ENCODE results near the gene COL13A1. TPM values are rescaled to one million over a fixed set of nuclear protein-coding genes. Genes with fewer than 3 reads are reported as not detected.

Gene COL13A1
- total and polyA plus RNA-seq, 4 donors, result 0.17 to 0.47 (median 0.18) TPM

DNA sequence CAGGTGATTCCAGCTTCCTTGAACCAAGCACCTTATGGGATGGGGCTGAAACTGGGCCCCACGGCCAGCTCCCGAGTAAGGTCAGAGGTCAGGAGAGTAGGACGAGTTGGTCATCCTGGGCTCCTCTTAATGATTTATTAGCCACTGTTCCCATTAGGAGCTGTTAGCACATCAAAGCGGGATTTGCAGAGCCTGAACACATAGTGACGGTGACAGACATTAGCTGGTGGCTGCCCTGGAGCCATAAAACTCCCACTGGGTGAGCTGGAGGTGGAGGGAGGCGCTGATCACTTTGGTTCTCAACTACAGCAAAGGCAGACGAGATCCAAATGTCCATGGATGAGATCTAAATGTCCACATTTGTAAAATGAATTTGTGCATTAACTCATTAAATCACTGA lies 48.1 kb downstream of the COL13A1 start:
- peaks cover 0 to 1% (median 0%) of the 10 kb centered on the region in 4 donors for H3K4me1 ChIP-seq (ENCODE audit: control insufficient read depth in 4 of 4, insufficient read depth in 4 of 4, low read length in 3 of 4)
- no peaks in the 10 kb centered on the region for H3K9me3 ChIP-seq (ENCODE audit: control insufficient read depth in 4 of 4, low read length in 3 of 4)
- TF ChIP-seq, protein P1, sequence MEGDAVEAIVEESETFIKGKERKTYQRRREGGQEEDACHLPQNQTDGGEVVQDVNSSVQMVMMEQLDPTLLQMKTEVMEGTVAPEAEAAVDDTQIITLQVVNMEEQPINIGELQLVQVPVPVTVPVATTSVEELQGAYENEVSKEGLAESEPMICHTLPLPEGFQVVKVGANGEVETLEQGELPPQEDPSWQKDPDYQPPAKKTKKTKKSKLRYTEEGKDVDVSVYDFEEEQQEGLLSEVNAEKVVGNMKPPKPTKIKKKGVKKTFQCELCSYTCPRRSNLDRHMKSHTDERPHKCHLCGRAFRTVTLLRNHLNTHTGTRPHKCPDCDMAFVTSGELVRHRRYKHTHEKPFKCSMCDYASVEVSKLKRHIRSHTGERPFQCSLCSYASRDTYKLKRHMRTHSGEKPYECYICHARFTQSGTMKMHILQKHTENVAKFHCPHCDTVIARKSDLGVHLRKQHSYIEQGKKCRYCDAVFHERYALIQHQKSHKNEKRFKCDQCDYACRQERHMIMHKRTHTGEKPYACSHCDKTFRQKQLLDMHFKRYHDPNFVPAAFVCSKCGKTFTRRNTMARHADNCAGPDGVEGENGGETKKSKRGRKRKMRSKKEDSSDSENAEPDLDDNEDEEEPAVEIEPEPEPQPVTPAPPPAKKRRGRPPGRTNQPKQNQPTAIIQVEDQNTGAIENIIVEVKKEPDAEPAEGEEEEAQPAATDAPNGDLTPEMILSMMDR (IDR thresholded peaks at IDR 0.05; ENCODE audit: low read depth, low read length, missing input control), result no peak
- TF ChIP-seq, protein P2, sequence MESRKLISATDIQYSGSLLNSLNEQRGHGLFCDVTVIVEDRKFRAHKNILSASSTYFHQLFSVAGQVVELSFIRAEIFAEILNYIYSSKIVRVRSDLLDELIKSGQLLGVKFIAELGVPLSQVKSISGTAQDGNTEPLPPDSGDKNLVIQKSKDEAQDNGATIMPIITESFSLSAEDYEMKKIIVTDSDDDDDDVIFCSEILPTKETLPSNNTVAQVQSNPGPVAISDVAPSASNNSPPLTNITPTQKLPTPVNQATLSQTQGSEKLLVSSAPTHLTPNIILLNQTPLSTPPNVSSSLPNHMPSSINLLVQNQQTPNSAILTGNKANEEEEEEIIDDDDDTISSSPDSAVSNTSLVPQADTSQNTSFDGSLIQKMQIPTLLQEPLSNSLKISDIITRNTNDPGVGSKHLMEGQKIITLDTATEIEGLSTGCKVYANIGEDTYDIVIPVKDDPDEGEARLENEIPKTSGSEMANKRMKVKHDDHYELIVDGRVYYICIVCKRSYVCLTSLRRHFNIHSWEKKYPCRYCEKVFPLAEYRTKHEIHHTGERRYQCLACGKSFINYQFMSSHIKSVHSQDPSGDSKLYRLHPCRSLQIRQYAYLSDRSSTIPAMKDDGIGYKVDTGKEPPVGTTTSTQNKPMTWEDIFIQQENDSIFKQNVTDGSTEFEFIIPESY (IDR thresholded peaks at IDR 0.05), result no peak
- TF ChIP-seq HNF4A (conservative IDR thresholded peaks at IDR 0.05), result no peak
- no peak for TF ChIP-seq JUND (IDR thresholded peaks at IDR 0.05)
- no peak for TF ChIP-seq FOXA1 (IDR thresholded peaks at IDR 0.05)
- TF ChIP-seq RAD21 (IDR thresholded peaks at IDR 0.05), result no peak
- H3K9ac ChIP-seq (ENCODE audit: low read depth in 1 of 2, low read length in 2 of 2), result no peak overlapping the region
- WGBS, result 71% methylated on average over 7 of the region's 7 CpGs
- H3K27me3 ChIP-seq (ENCODE audit: control insufficient read depth in 4 of 4, insufficient read depth in 4 of 4, low read length in 3 of 4), result peaks cover 0 to 3% (median 0%) of the 10 kb centered on the region in 4 donors
- H3K27ac ChIP-seq (ENCODE audit: low read depth in 1 of 2, low read length in 2 of 2), result no peak overlapping the region
- H3K36me3 ChIP-seq (ENCODE audit: control insufficient read depth in 4 of 4, insufficient read depth in 3 of 4, low read depth in 1 of 4, low read length in 3 of 4), result no peaks in the 10 kb centered on the region
- no peak overlapping the region for H3K4me3 ChIP-seq (ENCODE audit: low read depth in 1 of 3, low read length in 3 of 3)
- no peak for DNase-seq (ENCODE audit: low spot score)

DNA sequence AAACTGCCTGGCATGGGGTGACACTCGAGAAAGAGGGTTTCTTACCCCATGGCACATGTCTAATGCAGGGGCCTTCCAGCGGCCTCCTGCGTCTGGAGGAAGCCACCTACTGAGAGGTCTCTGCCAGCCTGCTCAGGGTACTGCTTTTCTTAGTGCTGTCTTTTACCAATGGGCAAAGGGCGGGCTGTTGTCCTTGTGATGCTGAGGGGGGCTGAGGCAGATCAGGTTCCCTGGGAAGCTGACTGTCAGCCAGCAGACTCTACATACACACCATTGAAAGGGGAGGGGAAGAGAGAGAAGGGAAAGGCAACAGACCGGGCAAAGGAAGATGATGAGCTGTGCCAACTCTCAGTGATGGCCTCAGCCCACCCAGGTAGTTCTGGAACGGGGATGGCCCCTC lies 48.7 kb downstream of the COL13A1 start:
- TF ChIP-seq MAX (IDR thresholded peaks at IDR 0.05) (no peak), FOXA1 (IDR thresholded peaks at IDR 0.05) (no peak), FOXA2 (IDR thresholded peaks at IDR 0.05) (no peak), HNF4A (conservative IDR thresholded peaks at IDR 0.05) (no peak), YY1 (IDR thresholded peaks at IDR 0.05) (no peak), HNF4G (IDR thresholded peaks at IDR 0.05) (no peak), RXRA (IDR thresholded peaks at IDR 0.05) (no peak), EGR1 (IDR thresholded peaks at IDR 0.05; ENCODE audit: low read depth in 2 of 2) (no peak), JUND (IDR thresholded peaks at IDR 0.05) (no peak), RAD21 (IDR thresholded peaks at IDR 0.05) (no peak), GABPA (IDR thresholded peaks at IDR 0.05 in 1 of 2, conservative IDR thresholded peaks at IDR 0.05 in 1 of 2) (no peak), SP1 (IDR thresholded peaks at IDR 0.05) (no peak)
- TF ChIP-seq, protein P2 (IDR thresholded peaks at IDR 0.05), result no peak
- TF ChIP-seq, protein P1 (IDR thresholded peaks at IDR 0.05; ENCODE audit: low read depth, low read length, missing input control), result no peak
- TF ChIP-seq, protein P3, sequence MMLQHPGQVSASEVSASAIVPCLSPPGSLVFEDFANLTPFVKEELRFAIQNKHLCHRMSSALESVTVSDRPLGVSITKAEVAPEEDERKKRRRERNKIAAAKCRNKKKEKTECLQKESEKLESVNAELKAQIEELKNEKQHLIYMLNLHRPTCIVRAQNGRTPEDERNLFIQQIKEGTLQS (IDR thresholded peaks at IDR 0.05), result no peak
- TF ChIP-seq, protein P4, sequence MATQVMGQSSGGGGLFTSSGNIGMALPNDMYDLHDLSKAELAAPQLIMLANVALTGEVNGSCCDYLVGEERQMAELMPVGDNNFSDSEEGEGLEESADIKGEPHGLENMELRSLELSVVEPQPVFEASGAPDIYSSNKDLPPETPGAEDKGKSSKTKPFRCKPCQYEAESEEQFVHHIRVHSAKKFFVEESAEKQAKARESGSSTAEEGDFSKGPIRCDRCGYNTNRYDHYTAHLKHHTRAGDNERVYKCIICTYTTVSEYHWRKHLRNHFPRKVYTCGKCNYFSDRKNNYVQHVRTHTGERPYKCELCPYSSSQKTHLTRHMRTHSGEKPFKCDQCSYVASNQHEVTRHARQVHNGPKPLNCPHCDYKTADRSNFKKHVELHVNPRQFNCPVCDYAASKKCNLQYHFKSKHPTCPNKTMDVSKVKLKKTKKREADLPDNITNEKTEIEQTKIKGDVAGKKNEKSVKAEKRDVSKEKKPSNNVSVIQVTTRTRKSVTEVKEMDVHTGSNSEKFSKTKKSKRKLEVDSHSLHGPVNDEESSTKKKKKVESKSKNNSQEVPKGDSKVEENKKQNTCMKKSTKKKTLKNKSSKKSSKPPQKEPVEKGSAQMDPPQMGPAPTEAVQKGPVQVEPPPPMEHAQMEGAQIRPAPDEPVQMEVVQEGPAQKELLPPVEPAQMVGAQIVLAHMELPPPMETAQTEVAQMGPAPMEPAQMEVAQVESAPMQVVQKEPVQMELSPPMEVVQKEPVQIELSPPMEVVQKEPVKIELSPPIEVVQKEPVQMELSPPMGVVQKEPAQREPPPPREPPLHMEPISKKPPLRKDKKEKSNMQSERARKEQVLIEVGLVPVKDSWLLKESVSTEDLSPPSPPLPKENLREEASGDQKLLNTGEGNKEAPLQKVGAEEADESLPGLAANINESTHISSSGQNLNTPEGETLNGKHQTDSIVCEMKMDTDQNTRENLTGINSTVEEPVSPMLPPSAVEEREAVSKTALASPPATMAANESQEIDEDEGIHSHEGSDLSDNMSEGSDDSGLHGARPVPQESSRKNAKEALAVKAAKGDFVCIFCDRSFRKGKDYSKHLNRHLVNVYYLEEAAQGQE (IDR thresholded peaks at IDR 0.05), result no peak
- H3K27ac ChIP-seq (ENCODE audit: low read depth in 1 of 2, low read length in 2 of 2), result no peak overlapping the region
- no peak overlapping the region for H3K9ac ChIP-seq (ENCODE audit: low read depth in 1 of 2, low read length in 2 of 2)
- H3K4me1 ChIP-seq (ENCODE audit: control insufficient read depth in 4 of 4, insufficient read depth in 4 of 4, low read length in 3 of 4), result peaks cover 0 to 1% (median 0%) of the 10 kb centered on the region in 4 donors
- H3K27me3 ChIP-seq (ENCODE audit: control insufficient read depth in 4 of 4, insufficient read depth in 4 of 4, low read length in 3 of 4), result peaks cover 0 to 3% (median 0%) of the 10 kb centered on the region in 4 donors
- no peak overlapping the region for H3K4me3 ChIP-seq (ENCODE audit: low read depth in 1 of 3, low read length in 3 of 3)
- no peaks in the 10 kb centered on the region for H3K9me3 ChIP-seq (ENCODE audit: control insufficient read depth in 4 of 4, low read length in 3 of 4)
- H3K36me3 ChIP-seq (ENCODE audit: control insufficient read depth in 4 of 4, insufficient read depth in 3 of 4, low read depth in 1 of 4, low read length in 3 of 4), result no peaks in the 10 kb centered on the region
- no peak for DNase-seq (ENCODE audit: low spot score)
- 70% methylated on average over 6 of the region's 6 CpGs for WGBS
